Neural cell (in vitro differentiated cells): ENCODE data around the gene KCTD10. TPM values are rescaled to one million over a fixed set of nuclear protein-coding genes. Genes with fewer than 3 reads are reported as not detected.

Experiments used
- H2AFZ ChIP-seq: fragments of 200-600, 300-800 bp; sonication (generic), shearing (Covaris generic); 2 replicates; pipeline ENCODE4 v1.6.0; 2014; ENCODE audit warnings: low read depth, mild to moderate bottlenecking, antibody characterized with exemption, low read length, moderate library complexity
- H3F3A ChIP-seq: fragments of 200-600 bp; shearing (Covaris generic); 2 replicates; pipeline ENCODE4 v1.6.1; 2016; ENCODE audit warnings: mild to moderate bottlenecking, moderate library complexity, mixed read lengths, antibody characterized with exemption, low read length; ENCODE audit not compliant: insufficient read depth, poor library complexity, severe bottlenecking
- H3K27ac ChIP-seq: fragments of 200-600, 300-800 bp; sonication (generic), shearing (Covaris generic); 2 replicates; pipeline ENCODE4 v1.5.1; 2014; ENCODE audit warnings: mild to moderate bottlenecking, low read length, moderate library complexity
- H3K27me3 ChIP-seq: fragments of 300-800, 200-600 bp; sonication (generic), shearing (Covaris generic); 2 replicates; pipeline ENCODE4 v1.6.0; 2014; ENCODE audit warnings: mild to moderate bottlenecking, low read depth, low read length, moderate library complexity; ENCODE audit not compliant: insufficient read depth
- H3K36me3 ChIP-seq: fragments of 300-800, 200-600 bp; sonication (generic), shearing (Covaris generic); 2 replicates; pipeline ENCODE4 v1.5.1; 2014; ENCODE audit warnings: mild to moderate bottlenecking, antibody characterized with exemption, low read length, moderate library complexity; ENCODE audit not compliant: insufficient read depth
- H3K4me2 ChIP-seq: fragments of 300-800, 200-600 bp; sonication (generic), shearing (Covaris generic); 2 replicates; pipeline ENCODE4 v1.6.0; 2014; ENCODE audit warnings: mild to moderate bottlenecking, low read length
- H3K4me3 ChIP-seq: fragments of 300-800, 200-600 bp; sonication (generic), shearing (Covaris generic); 2 replicates; pipeline ENCODE4 v1.5.1; 2014; ENCODE audit warnings: mild to moderate bottlenecking, low read length, moderate library complexity
- H3K79me2 ChIP-seq: fragments of 200-600 bp; shearing (Covaris generic); replicated peaks from 2 replicates; pipeline ENCODE4 v1.6.0; 2014; ENCODE audit warnings: mild to moderate bottlenecking, low read length, moderate library complexity; ENCODE audit not compliant: insufficient read depth
- H3K9ac ChIP-seq: fragments of 300-800, 200-600 bp; sonication (generic), shearing (Covaris generic); 2 replicates; pipeline ENCODE4 v1.6.1; 2016; ENCODE audit warnings: mild to moderate bottlenecking, low read length, mixed read lengths
- H3K9me2 ChIP-seq: fragments of 200-600 bp; shearing (Covaris generic); 2 replicates; pipeline ENCODE4 v1.6.1; 2016; ENCODE audit warnings: mild to moderate bottlenecking, low read length, mixed read lengths; ENCODE audit not compliant: insufficient read depth
- H3K9me3 ChIP-seq: fragments of 200-600, 300-800 bp; sonication (generic), shearing (Covaris generic); 2 replicates; pipeline ENCODE4 v1.6.1; 2016; ENCODE audit warnings: mild to moderate bottlenecking, mixed run types, low read length, moderate library complexity, mixed read lengths
- H4K20me1 ChIP-seq: fragments of 200-600 bp; shearing (Covaris generic); 2 replicates; pipeline ENCODE4 v1.6.1; 2016; ENCODE audit warnings: mild to moderate bottlenecking, mixed run types; ENCODE audit not compliant: insufficient read depth
- CTCF ChIP-seq: fragments of 450-650 bp; IDR thresholded peaks from 2 replicates; pipeline ENCODE4 v1.5.1; 2014; ENCODE audit warnings: antibody characterized with exemption, mild to moderate bottlenecking, moderate library complexity; ENCODE audit not compliant: poor library complexity, severe bottlenecking
- EP300 ChIP-seq: fragments of 450-650 bp; conservative IDR thresholded peaks from 2 replicates; pipeline ENCODE4 v1.6.1; 2014; ENCODE audit warnings: antibody characterized with exemption, mild to moderate bottlenecking, moderate library complexity; ENCODE audit not compliant: poor library complexity, severe bottlenecking
- EZH2 ChIP-seq: fragments of 200-600, 300-800 bp; shearing (Covaris generic), sonication (generic); IDR thresholded peaks from 2 replicates; pipeline ENCODE4 v1.6.1; 2014; ENCODE audit warnings: antibody characterized with exemption, low read length, borderline replicate concordance, mild to moderate bottlenecking; ENCODE audit not compliant: insufficient read depth, poor library complexity, severe bottlenecking
- MXI1 ChIP-seq: fragments of 450-650 bp; conservative IDR thresholded peaks from 2 replicates; pipeline ENCODE4 v1.6.1; 2014; ENCODE audit warnings: antibody characterized with exemption, mild to moderate bottlenecking; ENCODE audit not compliant: poor library complexity, severe bottlenecking
- POLR2AphosphoS5 ChIP-seq: IDR thresholded peaks from 2 replicates; pipeline ENCODE4 v1.6.1; 2012
- RAD21 ChIP-seq: fragments of 450-650 bp; conservative IDR thresholded peaks from 2 replicates; pipeline ENCODE4 v1.6.1; 2014; ENCODE audit warnings: antibody characterized with exemption, mild to moderate bottlenecking, moderate library complexity
- REST ChIP-seq: IDR thresholded peaks from 2 replicates; pipeline ENCODE4 v1.6.1; 2012; ENCODE audit warnings: borderline replicate concordance
- SMC3 ChIP-seq: fragments of 450-650 bp; conservative IDR thresholded peaks from 2 replicates; pipeline ENCODE4 v1.6.1; 2014; ENCODE audit warnings: antibody characterized with exemption, mild to moderate bottlenecking, moderate library complexity; ENCODE audit not compliant: poor library complexity
- TAF1 ChIP-seq: IDR thresholded peaks from 2 replicates; pipeline ENCODE4 v1.6.1; 2012; ENCODE audit warnings: low read depth
- polyA plus RNA-seq: library from polyadenylated mRNA; depleted of rRNA; stranded (reverse); fragments of >200 nt; gene quantifications from 2 replicates; pipeline ENCODE4 v1.2.3, GENCODE V29; 2014

KCTD10 gene
- polyA plus RNA-seq, 1 donor from 2014 or later: 69.4 TPM

- TF ChIP-seq EP300 (no peak), TAF1 (no peak), SMC3 (no peak), RAD21 (no peak), EZH2 (no peak), MXI1 (no peak), REST (no peak), POLR2AphosphoS5 (no peak), CTCF (no peak)
- H4K20me1 ChIP-seq: no peaks in the 10 kb centered on the region
- H3K9me2 ChIP-seq: no peaks in the 10 kb centered on the region
Measured at GRCh38 chr12:109488051-109488665, 11.1 kb upstream of the KCTD10 start.

DNA sequence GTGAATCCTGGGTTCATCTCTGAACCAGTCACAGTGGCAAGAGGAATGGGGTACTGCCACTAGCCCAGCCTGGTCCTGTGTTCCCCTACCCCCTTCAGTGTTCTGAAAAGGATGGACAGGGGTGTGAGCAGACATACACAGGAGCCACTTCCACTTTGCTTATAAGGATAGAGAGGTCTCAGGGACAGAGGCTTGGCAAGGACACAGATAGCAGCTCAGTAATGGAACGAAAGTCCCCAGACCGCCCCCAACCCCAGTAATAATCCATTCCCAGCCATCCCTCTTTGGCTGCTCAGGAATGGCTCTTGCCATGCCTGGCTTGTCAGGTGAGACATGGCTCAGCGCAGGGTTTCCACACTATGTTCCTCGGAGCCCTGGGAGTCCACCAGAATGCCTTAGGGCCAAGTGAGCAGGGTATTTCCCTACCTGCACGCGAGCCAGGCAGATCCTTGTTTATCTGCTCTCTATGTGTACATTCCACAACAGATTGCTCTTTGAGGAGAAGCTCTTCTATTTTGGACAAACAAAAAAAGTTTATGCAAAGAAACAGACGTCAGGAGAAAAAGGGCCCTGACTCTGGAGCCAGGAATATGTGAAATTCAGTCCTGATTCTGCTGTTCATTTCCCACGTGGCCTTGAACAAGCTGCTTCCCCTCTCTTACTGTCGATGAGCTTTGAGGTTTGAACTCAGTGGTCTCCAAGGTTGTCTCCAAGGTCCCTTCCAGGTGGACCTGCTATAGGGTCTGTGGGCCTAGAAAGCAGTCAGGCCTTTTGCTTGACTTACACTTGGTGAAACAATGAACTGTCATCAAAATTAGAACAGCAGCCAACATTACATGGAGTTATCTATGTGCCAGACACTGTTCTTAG is 10.3 kb upstream of the KCTD10 start:
- no peaks in the 10 kb centered on the region for H3K9me2 ChIP-seq
- TF ChIP-seq MXI1: no peak
- TF ChIP-seq TAF1: no peak
- no peak for TF ChIP-seq SMC3
- no peak for TF ChIP-seq EZH2
- TF ChIP-seq POLR2AphosphoS5: no peak
- TF ChIP-seq REST: no peak
- TF ChIP-seq EP300: no peak
- TF ChIP-seq RAD21: no peak
- no peak for TF ChIP-seq CTCF
- H3K36me3 ChIP-seq: peaks cover 8% of the 10 kb centered on the region

More at GRCh38 chr12:109488051-109488665, 11.1 kb upstream of the KCTD10 start:
- Histone ChIP-seq H3K27me3 (no peaks in the 10 kb centered on the region), H2AFZ (no peak overlapping the region), H3K9me3 (no peaks in the 10 kb centered on the region), H3K4me2 (no peak overlapping the region), H3K4me3 (no peak overlapping the region), H3F3A (no peaks in the 10 kb centered on the region), H3K27ac (no peak overlapping the region), H3K79me2 (no peaks in the 10 kb centered on the region), H3K36me3 (peaks cover 8% of the 10 kb centered on the region), H3K9ac (no peak overlapping the region)

More for the DNA sequence above, 10.3 kb upstream of the KCTD10 start:
- no peak overlapping the region for H3K4me3 ChIP-seq
- no peak overlapping the region for H3K9ac ChIP-seq
- H3K79me2 ChIP-seq: peaks cover 3% of the 10 kb centered on the region
- H3K27me3 ChIP-seq: no peaks in the 10 kb centered on the region
- H3F3A ChIP-seq: no peaks in the 10 kb centered on the region
- no peak overlapping the region for H3K27ac ChIP-seq
- H2AFZ ChIP-seq: no peak overlapping the region
- no peaks in the 10 kb centered on the region for H4K20me1 ChIP-seq
- no peaks in the 10 kb centered on the region for H3K9me3 ChIP-seq
- H3K4me2 ChIP-seq: no peak overlapping the region
